Measurements from ENCODE around the gene LURAP1L.

The LURAP1L gene, protein sequence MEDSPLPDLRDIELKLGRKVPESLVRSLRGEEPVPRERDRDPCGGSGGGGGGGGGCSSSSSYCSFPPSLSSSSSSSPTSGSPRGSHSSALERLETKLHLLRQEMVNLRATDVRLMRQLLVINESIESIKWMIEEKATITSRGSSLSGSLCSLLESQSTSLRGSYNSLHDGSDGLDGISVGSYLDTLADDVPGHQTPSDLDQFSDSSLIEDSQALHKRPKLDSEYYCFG

DNA sequence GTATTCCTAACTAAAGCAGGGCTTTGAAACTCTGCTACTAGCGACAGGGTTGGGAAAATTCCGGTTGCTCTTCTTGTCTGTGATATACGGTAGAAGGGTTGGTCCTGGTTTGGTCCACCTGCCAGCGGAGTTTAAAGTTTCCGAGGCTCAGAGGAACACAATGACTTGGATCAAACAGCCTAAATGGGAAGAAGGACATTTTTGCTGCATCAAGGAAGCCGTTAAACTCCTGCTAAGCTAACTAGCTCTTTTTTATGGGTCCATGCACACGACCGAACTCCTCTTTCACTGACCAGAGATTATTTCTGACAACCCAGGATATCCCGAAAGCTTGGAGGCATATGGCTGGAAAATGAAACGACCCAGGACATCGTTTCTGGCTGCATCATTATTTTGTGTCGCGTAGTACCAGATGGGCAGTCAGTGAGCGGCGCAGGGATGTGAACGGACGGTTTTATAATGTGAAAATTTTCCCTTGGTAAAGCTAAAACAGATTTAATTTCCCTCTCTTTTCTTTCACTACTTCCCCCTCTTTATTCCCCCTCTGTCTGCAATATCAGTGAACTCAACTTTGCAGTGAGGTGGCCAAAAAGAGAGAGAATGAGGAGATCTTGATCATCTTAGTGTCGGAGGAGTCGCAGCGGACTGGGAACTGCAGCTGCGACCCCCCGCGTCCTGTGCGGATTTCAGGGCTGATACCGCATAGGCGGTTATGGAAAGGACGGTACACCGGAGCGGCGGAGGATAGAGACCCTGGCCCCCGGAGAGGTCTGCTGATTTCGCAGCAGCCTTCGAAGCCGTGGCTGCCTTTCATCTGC lies at the start of gene LURAP1L:
TSS of gene LURAP1L (plus strand) at position 160 of the 818 bp plus-strand sequence. CDS start 696 bp downstream, outside the sequence.
- TF ChIP-seq, protein P1, sequence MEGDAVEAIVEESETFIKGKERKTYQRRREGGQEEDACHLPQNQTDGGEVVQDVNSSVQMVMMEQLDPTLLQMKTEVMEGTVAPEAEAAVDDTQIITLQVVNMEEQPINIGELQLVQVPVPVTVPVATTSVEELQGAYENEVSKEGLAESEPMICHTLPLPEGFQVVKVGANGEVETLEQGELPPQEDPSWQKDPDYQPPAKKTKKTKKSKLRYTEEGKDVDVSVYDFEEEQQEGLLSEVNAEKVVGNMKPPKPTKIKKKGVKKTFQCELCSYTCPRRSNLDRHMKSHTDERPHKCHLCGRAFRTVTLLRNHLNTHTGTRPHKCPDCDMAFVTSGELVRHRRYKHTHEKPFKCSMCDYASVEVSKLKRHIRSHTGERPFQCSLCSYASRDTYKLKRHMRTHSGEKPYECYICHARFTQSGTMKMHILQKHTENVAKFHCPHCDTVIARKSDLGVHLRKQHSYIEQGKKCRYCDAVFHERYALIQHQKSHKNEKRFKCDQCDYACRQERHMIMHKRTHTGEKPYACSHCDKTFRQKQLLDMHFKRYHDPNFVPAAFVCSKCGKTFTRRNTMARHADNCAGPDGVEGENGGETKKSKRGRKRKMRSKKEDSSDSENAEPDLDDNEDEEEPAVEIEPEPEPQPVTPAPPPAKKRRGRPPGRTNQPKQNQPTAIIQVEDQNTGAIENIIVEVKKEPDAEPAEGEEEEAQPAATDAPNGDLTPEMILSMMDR (conservative IDR thresholded peaks at IDR 0.05; ENCODE audit: low read depth, low read length), result no peak
- peak within 1 kb of the TSS; percentile 75 for H3K4me3 ChIP-seq (ENCODE audit: low read length)
- peak; percentile 34 for DNase-seq (ENCODE audit: low read depth)

DNA sequence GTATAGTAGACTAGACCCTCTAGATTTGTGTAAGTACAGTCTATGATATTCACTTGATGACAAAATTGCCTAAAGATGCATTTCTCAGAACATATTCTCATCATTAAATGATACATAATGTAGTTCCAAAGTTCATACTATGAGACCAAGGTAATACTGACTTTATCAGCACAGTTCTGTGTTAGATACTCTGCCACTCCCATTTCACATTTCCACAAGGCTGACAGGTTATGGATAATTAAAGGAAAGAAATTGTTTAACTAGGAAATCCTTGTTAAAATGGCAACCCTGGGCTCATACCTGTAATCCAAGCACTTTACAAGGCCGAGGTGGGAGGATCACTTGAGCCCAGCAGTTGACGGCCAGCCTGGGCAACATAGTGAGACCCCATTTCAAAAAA lies 48.0 kb upstream of the LURAP1L start:
- H3K4me3 ChIP-seq (ENCODE audit: low read length), result no peak overlapping the region
- no peak for DNase-seq (ENCODE audit: low read depth)
- TF ChIP-seq, protein P1 (conservative IDR thresholded peaks at IDR 0.05; ENCODE audit: low read depth, low read length), result no peak

DNA sequence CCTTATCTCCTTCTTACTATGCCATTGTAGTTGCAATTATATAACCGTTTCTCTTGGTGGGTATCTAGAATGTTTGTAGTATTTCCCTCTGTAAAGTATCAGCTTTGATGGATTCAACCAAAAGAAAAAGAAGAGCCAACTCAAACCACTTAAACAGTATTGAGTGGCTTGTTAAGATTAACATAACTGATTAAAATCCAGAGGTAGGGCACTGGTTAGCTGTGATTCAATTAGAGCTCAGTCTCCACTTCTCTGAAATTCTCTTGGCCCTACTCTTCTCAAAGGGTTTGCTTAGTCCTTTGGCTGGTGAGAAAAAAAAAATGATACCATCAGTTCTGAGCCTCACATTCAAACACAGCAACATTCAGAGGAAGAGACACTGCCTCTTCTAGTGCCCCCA lies 44.6 kb upstream of the LURAP1L start:
- TF ChIP-seq, protein P1 (conservative IDR thresholded peaks at IDR 0.05; ENCODE audit: low read depth, low read length), result no peak
- DNase-seq (ENCODE audit: low read depth), result no peak
- H3K4me3 ChIP-seq (ENCODE audit: low read length), result no peak overlapping the region

DNA sequence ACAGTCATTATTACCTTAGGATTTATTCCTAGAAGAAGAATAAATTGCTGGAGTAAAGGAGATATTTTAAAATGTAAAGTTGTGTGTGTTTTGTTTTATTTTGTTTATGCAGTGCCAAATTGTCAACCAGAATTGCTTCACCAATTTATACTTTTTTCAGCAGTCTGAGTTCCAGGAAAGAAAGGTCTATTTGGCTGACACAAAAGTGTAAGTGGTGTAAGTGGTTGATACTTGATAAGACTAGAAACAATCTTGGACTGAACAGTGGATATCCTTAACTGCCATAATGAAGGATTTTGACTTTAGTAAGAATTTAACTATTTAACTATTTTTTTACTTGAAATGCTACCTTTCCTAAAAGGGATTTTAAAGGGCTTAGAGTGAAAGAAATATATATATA lies 43.9 kb upstream of the LURAP1L start:
- TF ChIP-seq, protein P1 (conservative IDR thresholded peaks at IDR 0.05; ENCODE audit: low read depth, low read length), result no peak
- DNase-seq (ENCODE audit: low read depth), result no peak

DNA sequence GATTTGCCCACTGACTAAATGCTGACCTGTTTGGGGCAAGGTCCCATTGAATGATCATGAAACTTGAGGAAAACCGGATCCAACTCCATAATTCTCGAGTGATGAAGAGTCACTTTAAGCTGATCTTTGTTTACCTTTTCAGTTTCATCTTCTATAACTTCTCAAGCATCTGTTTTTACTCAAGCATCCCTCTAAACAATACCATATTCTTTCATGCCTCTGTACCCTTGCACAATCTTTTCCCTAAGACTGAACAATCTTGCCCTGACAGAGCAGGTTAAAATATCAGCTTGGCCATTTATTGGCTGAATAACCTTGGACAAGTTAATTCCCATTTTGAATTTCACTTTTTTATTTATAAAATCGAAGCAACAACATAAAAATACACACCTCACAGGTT lies 41.8 kb upstream of the LURAP1L start:
- no peak overlapping the region for H3K4me3 ChIP-seq (ENCODE audit: low read length)
- TF ChIP-seq, protein P1 (conservative IDR thresholded peaks at IDR 0.05; ENCODE audit: low read depth, low read length), result no peak
- DNase-seq (ENCODE audit: low read depth), result no peak

More for the DNA sequence above, 43.9 kb upstream of the LURAP1L start:
- no peak overlapping the region for H3K4me3 ChIP-seq (ENCODE audit: low read length)

DNA sequence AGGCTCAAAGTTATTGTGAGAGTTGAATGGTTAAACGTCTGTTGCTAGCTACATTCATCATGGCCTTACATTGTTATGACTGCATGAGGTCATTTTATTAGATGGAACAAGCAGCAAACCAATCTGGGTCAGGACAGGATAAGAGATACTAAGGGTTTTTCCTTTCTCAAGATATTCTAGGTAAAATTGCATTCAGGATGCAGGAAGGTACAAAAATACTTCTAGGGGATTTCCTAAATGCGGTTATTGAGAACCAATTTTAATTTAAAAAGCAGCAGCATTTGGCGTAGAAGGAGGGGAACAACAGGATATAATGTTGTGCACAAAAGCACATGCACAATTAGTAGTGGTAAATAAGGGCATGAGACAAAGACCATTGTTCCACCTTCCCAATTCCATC lies 39.2 kb upstream of the LURAP1L start:
- no peak overlapping the region for H3K4me3 ChIP-seq (ENCODE audit: low read length)
- TF ChIP-seq, protein P1 (conservative IDR thresholded peaks at IDR 0.05; ENCODE audit: low read depth, low read length), result no peak
- DNase-seq (ENCODE audit: low read depth), result no peak

Data from retinal pigment epithelial cell (primary cell).